Left cardiac atrium (tissue), 4 donors: ENCODE data around the gene B4GALNT1. TPM values are rescaled to one million over a fixed set of nuclear protein-coding genes. Genes with fewer than 3 reads are reported as not detected.

ENCODE experiments used
- ATAC-seq, 2 donors: fragments of 200-7000 bp; cut with Tn5 transposase; one replicate each; pipeline ENCODE4 v1.9.1; 2020; ENCODE audit warnings: mild to moderate bottlenecking in 2 of 2, moderate library complexity in 2 of 2
- DNase-seq: peaks from one replicate; pipeline ENCODE4 v3.0.0-alpha.2; 2020
- intact Hi-C, 2 donors: fragments of 100-400 bp; cut with DNase I; formaldehyde crosslinking; loops; one replicate each; pipeline versions ENCODE4 v1.14.1 to v1.15.1; 2022 to 2023
- total RNA-seq, 2 donors: library from RNA; stranded (reverse); fragmentation: NEBNext Ultra II Directional; extraction: Animal tissue kit (Norgen Biotek cat#: 25700); gene quantifications; one replicate each; pipeline ENCODE4 v1.2.1, GENCODE V29; 2021
- donor health status: DM: no; HTN: yes; CAD: no.
- donor health status: DM: no; HTN: yes; CAD: no; lungs with severe emphysema.
- donor health status: DM: yes; HTN: yes; CAD: no.
- donor health status: Dilated cardiomyopathy.

B4GALNT1 gene
- total RNA-seq, 2 donors from 2014 or later: 2.4 to 3.3 TPM

- ATAC-seq (no peak), DNase-seq (no peak)
- intact Hi-C loops: no loop called here
These were observed 54.8 kb downstream of the B4GALNT1 start for GRCh38 chr12:57577981-57578758.

- ATAC-seq: no peak
- no peak for DNase-seq
- intact Hi-C loops: no loop called here
These were observed 56.3 kb downstream of the B4GALNT1 start for GRCh38 chr12:57576613-57577160.

Other genes starting within 250 kb of the B4GALNT1 start
- gene R3HDM2, start 202.2 kb downstream of the B4GALNT1 start, total RNA-seq: 10 to 100 TPM; 47.6 to 66.5 TPM
- gene INHBC, start 198.4 kb downstream of the B4GALNT1 start, total RNA-seq: not detected
- gene INHBE, start 177.9 kb downstream of the B4GALNT1 start, total RNA-seq: not detected
- 1 to 10 TPM in 1 of 2 donors, under 1 TPM in 1; 0.97 to 1.2 TPM for gene GLI1, start 173.4 kb downstream of the B4GALNT1 start, total RNA-seq
- 10 to 100 TPM in 1 of 2 donors, 1 to 10 TPM in 1; 8.0 to 15.2 TPM for gene ARHGAP9, start 153.3 kb downstream of the B4GALNT1 start, total RNA-seq
- 100 to 1,000 TPM in 1 of 2 donors, 10 to 100 TPM in 1; 74.6 to 115 TPM for gene MARS1, start 145.1 kb downstream of the B4GALNT1 start, total RNA-seq
- gene DDIT3, start 112.7 kb downstream of the B4GALNT1 start, total RNA-seq: 10 to 100 TPM; 20.0 to 31.7 TPM
- 10 to 100 TPM; 35.7 to 41.5 TPM for gene MBD6, start 110.4 kb downstream of the B4GALNT1 start, total RNA-seq
- gene DCTN2, start 86.0 kb downstream of the B4GALNT1 start, total RNA-seq: 10 to 100 TPM; 80.5 to 96.7 TPM
- gene KIF5A, start 83.2 kb downstream of the B4GALNT1 start, total RNA-seq: under 1 TPM; 0.10 to 0.18 TPM
- 10 to 100 TPM; 15.3 to 16.1 TPM for gene PIP4K2C, start 42.0 kb downstream of the B4GALNT1 start, total RNA-seq
- gene DTX3, start 28.4 kb downstream of the B4GALNT1 start, total RNA-seq: 10 to 100 TPM; 24.5 to 25.3 TPM
- 10 to 100 TPM; 13.7 to 17.3 TPM for gene ARHGEF25, start 21.8 kb downstream of the B4GALNT1 start, total RNA-seq
- gene OS9, start 60.9 kb upstream of the B4GALNT1 start, total RNA-seq: 100 to 1,000 TPM; 160 to 163 TPM
- gene AGAP2, start 105.5 kb upstream of the B4GALNT1 start, total RNA-seq: 1 to 10 TPM; 3.2 to 5.0 TPM
- gene TSPAN31, start 111.8 kb upstream of the B4GALNT1 start, total RNA-seq: 10 to 100 TPM; 34.9 to 37.1 TPM
- 10 to 100 TPM; 45.2 to 62.0 TPM for gene CDK4, start 119.1 kb upstream of the B4GALNT1 start, total RNA-seq
- 10 to 100 TPM; 11.7 to 15.0 TPM for gene MARCHF9, start 121.9 kb upstream of the B4GALNT1 start, total RNA-seq
- gene CYP27B1, start 133.9 kb upstream of the B4GALNT1 start, total RNA-seq: 1 to 10 TPM in 1 of 2 donors, under 1 TPM in 1; 0.44 to 1.5 TPM
- gene METTL1, start 138.9 kb upstream of the B4GALNT1 start, total RNA-seq: 10 to 100 TPM in 1 of 2 donors, 1 to 10 TPM in 1; 7.2 to 16.0 TPM
- 1 to 10 TPM; 2.9 to 3.3 TPM for gene EEF1AKMT3, start 139.4 kb upstream of the B4GALNT1 start, total RNA-seq
- 10 to 100 TPM; 29.2 to 38.1 TPM for gene TSFM, start 149.6 kb upstream of the B4GALNT1 start, total RNA-seq
- gene AVIL, start 185.5 kb upstream of the B4GALNT1 start, total RNA-seq: 1 to 10 TPM; 2.7 to 2.8 TPM
- gene CTDSP2, start 213.5 kb upstream of the B4GALNT1 start, total RNA-seq: 10 to 100 TPM; 90.6 to 97.1 TPM